Hypothalamus (tissue), 51 donors: ENCODE results near the gene AJAP1.

ENCODE experiments used
- DNase-seq, 51 donors: peaks; one replicate each; lab custom pipeline; 2025; lab: John Stamatoyannopoulos, UW

Gene AJAP1

DNA sequence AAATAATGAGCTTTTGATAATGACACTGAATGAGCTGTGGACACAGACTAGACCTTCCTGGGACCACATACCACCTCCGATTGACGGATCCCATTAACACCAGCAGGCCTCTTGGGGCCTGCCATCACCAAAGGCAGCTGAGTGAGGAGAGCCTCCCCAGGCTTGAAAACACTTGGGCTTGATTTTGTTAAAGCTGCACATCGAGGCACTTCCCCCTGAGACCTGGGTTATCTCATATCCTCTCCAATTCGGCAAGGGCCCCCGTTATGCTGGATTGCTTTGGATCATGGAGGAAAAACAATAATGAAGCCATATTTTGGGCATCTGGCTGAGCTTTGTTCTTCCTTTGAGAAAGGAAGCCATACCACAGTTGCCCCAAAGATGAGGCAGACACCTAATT lies 143.0 kb downstream of the AJAP1 start:
- DNase-seq: no peak

DNA sequence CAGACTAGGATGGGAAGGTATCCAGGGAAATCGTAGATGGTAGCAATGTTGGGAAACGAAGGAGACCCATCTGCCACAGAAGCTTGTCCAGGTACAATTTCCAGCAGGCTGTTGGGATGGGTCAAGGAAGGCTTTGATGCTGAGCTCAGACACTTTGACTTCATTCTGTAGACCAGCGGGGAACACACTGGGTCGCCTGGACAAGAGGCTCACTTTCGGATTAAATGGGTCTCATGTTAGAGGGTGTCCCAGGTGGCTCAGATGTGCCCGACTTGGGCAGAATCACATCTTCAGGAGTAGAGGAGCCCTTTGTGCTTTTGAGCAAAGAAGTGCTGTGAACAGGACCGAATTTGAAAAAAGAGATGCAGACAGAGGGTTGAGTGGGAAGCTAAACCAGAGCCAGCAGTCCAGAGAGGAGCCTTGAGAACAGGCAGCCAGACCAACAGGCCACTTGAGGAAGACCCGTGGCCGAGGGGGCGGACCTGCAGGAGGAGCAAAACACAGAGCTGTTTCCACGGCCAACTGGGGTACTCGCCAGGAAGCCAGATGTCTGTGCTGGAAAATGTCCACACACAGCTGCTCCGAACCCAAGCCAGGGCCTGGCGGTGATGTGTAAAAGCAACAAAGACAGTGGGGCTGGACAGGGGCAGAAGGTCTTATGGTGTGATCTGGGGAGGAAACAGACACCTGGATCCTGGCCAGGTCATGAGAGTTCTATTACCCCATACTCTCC lies 146.9 kb downstream of the AJAP1 start:
- DNase-seq: peak in 38 of 51 donors; percentile 14 to 80 (median 50)

DNA sequence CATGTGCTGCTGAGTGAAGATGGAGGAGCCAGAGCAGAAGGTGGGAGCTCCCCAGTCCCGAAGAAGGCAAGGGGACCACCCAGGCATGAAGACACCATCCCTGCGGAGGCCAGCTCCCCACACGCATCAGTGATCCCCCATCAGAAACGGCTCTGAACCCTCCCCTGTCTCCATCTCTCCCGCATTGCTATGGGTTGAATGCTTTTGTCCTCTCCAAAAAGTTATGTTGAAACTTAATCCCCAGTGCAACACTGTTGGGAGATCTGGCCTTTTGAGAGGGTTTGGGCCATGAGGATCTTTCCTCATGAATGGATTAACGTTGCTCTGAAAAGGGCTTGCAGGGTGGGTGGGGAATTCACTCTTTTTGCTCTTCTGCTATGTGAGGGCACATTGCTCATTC lies 147.6 kb downstream of the AJAP1 start:
- DNase-seq: no peak

DNA sequence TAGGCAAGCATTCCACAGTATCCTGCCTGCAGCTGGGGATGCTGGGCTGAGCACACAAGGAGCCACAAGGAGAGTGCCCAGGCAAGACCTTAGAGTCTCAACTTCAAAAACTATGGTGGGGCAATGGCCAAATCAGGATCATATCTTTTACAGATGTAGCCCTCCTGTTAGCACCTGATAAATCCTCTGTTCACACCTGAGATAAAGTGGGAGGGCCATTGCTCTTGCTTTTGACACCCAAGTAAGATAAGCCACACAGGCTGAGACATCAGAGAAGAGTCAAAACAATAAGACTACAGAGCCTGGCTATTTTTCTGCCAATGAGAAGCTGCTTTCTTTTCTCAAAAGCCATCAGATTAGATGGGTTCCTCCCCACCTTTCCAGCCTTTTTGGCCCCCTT lies 148.9 kb downstream of the AJAP1 start:
- DNase-seq: no peak

DNA sequence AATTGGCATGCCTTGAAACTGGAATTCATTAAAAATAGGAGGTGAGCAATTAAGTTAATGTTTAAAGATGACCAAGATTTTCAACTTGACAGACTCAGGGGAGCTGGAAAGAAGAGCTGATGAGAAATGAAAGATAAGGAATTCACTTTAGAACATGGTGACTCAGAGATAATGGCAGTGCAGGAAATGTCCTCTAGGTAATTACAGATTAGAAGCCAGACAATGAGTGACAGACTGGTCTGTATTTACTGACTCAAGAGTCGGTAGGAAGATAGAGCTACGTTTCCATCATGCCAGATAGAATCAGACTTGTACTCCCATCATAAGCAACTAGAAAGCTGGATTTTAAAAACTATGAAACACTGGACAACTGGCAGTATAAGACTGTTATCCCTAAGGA lies 151.6 kb downstream of the AJAP1 start:
- no peak for DNase-seq

DNA sequence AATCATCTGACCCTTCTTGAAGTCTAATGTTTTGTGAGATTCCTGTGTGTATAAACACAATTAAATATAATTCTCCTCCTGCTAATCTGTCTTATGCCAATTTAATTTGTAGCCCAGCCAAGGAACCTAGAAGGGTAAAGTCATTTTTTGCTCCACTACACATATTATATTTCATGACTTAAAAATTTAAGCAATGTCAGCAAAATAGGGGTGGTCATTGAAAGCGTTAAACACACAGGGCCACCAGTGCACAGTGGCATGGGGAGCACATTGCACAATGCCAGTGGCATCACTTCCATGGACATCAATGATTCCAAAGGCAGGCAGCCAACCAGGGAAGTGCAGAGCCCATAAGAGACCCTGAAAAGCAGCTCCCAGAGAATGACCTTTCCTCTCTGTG lies 166.1 kb downstream of the AJAP1 start:
- DNase-seq: no peak

DNA sequence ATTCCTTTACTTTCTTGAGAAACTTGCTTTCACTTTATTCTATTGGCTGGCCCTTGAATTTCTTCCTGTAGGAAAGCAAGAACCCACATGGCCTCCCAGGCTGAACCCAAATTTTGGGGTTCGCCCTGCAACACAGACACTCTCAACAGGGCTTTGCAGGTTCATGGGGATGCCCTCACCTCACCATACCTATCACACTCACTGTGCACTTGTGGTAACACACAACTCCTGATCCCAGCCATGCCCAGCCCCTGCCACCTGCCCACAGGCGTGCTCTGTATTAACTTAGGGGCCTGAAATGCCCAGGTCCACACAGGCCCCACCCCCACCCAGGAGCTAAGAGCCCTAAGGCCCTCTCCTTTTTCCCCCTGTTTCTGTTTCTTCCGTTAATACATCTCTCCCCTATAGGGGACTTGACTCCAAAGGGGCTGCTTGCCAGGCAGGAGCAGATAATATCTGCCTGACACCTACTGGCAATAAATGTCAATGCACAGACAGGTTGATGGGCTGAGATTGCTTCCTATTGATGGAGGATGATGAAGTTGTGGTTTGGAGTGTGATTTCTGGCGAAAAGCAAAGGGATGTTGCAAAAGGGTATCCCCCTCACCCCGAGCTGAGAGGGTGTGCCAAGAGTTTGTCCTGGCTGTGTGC lies 171.5 kb downstream of the AJAP1 start:
- DNase-seq: peak in 17 of 51 donors; percentile 3 to 55 (median 12)

DNA sequence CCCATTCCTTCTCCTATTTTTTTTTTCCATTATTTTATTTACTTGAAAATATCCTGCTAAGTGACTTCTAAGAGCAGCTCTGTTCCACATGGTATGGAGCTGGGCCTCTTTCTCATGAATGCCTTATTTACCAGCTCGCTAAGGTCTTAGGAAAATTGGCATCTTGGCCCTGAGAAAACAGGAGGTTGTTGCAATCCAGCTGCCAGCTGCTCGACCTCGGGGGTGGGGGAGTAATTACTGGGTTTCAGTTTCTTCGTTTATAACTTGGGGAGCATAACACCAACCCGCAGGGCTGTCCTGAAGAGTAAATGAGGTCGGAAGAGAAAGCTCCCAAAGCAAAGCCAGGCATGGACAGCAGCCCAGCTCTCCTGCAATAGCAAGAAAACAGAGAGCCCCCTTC lies 176.3 kb downstream of the AJAP1 start:
- DNase-seq: peak in 6 of 51 donors; percentile 4 to 45 (median 10)

DNA sequence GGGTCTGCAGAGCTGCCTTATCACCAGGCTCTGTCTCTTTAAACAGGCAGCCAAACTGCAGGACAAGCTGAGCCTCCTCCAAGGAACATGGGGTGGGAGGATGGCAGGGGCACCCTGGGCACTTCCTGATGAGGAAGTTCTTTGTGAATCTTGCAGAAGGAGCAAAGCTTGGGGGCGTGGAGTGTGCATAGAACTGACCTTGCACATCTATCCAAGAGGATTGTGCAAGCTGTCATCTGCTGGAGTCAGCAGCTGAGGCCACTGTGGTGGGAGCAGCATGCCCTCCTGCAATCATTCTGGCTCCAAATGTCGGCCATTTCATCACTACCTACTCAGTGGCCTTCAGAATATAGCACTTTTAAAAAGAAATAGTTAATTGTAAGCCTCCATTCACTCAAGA lies 182.2 kb downstream of the AJAP1 start:
- no peak for DNase-seq

DNA sequence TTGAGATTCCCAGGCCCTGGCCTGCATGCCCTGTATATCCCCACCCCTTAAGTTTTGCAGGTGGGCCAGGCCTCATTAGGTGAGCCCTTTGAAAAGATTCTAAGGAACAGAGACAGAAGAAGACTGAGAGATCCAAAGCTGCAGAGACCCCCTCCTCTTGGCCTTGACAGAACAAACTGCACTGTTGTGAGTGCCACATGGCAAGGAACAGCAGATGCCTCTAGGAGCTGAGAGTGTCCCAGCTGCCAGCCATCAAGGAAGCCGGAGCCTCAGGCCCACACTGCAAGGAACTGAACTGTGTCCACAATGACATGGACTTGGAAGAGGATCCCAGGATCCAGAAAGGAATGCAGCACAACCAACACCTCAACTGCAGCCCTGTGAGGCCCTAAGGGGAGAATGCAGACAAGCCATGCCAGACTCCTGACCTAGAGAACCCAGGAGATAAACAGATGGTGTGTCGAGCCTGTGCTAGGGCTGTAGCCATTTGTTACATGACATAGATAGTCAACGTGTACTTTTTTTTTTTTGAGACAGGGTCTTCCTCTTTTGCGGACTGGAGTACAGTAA lies 182.7 kb downstream of the AJAP1 start:
- no peak for DNase-seq

DNA sequence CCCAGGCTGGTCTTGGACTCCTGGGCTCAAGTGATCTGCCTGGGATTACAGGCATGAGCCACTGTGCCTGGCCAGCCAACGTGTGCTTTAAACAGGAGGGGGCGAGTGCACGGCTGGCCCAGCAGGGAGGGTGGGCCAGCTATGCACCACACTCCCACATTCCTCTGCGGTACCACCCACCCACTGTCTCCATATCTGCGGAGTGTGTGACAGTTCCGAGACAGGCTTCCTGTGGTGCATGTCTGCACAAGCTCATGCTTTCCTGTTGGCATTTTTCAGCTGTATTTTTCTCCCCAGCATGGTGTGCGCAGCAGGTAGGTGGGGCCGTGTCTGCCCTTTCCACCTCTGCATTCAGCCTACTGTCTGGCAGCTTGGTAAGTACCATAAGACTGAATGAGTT lies 183.3 kb downstream of the AJAP1 start:
- no peak for DNase-seq

DNA sequence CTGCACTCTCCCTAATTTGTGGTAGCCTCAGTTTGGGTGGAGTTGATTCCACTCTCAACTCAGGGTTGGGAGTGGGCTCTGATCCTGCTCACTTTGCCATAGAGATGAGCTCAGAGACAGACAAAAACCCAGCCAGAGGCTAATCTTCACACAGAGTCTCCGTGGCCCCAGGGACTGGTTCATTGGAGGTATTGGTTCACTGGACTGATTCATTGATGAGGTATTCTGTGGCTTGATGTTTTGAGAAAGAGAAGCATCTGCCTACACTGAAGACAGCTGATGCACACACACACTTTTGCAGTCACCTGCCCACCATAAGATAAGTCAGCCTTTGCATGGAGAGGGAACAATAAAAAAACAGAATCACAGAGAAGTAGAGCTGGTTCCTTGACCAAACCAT lies 183.8 kb downstream of the AJAP1 start:
- DNase-seq: no peak
